ENCODE results near the gene ATP6V1G2. TPM values are rescaled to one million over a fixed set of nuclear protein-coding genes. Genes with fewer than 3 reads are reported as not detected.
A peak's percentile ranks its signal among the peaks of the same experiment; 100 is the strongest.

The ATP6V1G2 gene
- total RNA-seq, 1 donor from 2014 or later, result 3.6 TPM

DNA sequence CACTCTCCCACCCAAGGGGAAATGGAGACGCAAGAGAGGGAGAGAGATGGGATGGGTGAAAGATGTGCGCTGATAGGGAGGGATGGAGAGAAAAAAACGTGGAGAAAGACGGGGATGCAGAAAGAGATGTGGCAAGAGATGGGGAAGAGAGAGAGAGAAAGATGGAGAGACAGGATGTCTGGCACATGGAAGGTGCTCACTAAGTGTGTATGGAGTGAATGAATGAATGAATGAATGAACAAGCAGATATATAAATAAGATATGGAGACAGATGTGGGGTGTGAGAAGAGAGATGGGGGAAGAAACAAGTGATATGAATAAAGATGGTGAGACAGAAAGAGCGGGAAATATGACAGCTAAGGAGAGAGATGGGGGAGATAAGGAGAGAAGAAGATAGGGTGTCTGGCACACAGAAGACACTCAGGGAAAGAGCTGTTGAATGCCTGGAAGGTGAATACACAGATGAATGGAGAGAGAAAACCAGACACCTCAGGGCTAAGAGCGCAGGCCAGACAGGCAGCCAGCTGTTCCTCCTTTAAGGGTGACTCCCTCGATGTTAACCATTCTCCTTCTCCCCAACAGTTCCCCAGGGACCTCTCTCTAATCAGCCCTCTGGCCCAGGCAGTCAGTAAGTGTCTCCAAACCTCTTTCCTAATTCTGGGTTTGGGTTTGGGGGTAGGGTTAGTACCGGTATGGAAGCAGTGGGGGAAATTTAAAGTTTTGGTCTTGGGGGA lies 29.7 kb upstream of the ATP6V1G2 start:
- no peak for DNase-seq (ENCODE audit: low spot score)

DNA sequence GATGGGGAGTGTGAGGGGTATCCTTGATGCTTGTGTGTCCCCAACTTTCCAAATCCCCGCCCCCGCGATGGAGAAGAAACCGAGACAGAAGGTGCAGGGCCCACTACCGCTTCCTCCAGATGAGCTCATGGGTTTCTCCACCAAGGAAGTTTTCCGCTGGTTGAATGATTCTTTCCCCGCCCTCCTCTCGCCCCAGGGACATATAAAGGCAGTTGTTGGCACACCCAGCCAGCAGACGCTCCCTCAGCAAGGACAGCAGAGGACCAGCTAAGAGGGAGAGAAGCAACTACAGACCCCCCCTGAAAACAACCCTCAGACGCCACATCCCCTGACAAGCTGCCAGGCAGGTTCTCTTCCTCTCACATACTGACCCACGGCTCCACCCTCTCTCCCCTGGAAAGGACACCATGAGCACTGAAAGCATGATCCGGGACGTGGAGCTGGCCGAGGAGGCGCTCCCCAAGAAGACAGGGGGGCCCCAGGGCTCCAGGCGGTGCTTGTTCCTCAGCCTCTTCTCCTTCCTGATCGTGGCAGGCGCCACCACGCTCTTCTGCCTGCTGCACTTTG lies 29.0 kb upstream of the ATP6V1G2 start, which contains the start of gene TNF:
Gene TNF, plus strand, starts transcription at position 231 of the 567 bp plus-strand sequence. Its CDS starts 177 bp downstream, at position 408.
- DNase-seq (ENCODE audit: low spot score), result peak; percentile 55

DNA sequence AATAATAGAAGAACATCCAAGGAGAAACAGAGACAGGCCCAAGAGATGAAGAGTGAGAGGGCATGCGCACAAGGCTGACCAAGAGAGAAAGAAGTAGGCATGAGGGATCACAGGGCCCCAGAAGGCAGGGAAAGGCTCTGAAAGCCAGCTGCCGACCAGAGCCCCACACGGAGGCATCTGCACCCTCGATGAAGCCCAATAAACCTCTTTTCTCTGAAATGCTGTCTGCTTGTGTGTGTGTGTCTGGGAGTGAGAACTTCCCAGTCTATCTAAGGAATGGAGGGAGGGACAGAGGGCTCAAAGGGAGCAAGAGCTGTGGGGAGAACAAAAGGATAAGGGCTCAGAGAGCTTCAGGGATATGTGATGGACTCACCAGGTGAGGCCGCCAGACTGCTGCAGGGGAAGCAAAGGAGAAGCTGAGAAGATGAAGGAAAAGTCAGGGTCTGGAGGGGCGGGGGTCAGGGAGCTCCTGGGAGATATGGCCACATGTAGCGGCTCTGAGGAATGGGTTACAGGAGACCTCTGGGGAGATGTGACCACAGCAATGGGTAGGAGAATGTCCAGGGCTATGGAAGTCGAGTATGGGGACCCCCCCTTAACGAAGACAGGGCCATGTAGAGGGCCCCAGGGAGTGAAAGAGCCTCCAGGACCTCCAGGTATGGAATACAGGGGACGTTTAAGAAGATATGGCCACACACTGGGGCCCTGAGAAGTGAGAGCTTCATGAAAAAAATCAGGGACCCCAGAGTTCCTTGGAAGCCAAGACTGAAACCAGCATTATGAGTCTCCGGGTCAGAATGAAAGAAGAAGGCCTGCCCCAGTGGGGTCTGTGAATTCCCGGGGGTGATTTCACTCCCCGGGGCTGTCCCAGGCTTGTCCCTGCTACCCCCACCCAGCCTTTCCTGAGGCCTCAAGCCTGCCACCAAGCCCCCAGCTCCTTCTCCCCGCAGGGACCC lies 28.0 kb upstream of the ATP6V1G2 start:
- no peak for DNase-seq (ENCODE audit: low spot score)

DNA sequence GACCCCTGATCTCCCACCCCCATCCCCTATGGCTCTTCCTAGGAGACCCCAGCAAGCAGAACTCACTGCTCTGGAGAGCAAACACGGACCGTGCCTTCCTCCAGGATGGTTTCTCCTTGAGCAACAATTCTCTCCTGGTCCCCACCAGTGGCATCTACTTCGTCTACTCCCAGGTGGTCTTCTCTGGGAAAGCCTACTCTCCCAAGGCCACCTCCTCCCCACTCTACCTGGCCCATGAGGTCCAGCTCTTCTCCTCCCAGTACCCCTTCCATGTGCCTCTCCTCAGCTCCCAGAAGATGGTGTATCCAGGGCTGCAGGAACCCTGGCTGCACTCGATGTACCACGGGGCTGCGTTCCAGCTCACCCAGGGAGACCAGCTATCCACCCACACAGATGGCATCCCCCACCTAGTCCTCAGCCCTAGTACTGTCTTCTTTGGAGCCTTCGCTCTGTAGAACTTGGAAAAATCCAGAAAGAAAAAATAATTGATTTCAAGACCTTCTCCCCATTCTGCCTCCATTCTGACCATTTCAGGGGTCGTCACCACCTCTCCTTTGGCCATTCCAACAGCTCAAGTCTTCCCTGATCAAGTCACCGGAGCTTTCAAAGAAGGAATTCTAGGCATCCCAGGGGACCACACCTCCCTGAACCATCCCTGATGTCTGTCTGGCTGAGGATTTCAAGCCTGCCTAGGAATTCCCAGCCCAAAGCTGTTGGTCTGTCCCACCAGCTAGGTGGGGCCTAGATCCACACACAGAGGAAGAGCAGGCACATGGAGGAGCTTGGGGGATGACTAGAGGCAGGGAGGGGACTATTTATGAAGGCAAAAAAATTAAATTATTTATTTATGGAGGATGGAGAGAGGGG lies 27.1 kb upstream of the ATP6V1G2 start:
- DNase-seq (ENCODE audit: low spot score), result no peak

DNA sequence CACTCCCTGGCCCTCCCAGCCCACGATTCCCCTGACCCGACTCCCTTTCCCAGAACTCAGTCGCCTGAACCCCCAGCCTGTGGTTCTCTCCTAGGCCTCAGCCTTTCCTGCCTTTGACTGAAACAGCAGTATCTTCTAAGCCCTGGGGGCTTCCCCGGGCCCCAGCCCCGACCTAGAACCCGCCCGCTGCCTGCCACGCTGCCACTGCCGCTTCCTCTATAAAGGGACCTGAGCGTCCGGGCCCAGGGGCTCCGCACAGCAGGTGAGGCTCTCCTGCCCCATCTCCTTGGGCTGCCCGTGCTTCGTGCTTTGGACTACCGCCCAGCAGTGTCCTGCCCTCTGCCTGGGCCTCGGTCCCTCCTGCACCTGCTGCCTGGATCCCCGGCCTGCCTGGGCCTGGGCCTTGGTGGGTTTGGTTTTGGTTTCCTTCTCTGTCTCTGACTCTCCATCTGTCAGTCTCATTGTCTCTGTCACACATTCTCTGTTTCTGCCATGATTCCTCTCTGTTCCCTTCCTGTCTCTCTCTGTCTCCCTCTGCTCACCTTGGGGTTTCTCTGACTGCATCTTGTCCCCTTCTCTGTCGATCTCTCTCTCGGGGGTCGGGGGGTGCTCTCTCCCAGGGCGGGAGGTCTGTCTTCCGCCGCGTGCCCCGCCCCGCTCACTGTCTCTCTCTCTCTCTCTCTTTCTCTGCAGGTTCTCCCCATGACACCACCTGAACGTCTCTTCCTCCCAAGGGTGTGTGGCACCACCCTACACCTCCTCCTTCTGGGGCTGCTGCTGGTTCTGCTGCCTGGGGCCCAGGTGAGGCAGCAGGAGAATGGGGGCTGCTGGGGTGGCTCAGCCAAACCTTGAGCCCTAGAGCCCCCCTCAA lies 25.9 kb upstream of the ATP6V1G2 start, which contains the start of gene LTA:
Gene LTA, plus strand, starts transcription at position 249 of the 871 bp plus-strand sequence. Its CDS starts 454 bp downstream, at position 703.
- no peak for DNase-seq (ENCODE audit: low spot score)

DNA sequence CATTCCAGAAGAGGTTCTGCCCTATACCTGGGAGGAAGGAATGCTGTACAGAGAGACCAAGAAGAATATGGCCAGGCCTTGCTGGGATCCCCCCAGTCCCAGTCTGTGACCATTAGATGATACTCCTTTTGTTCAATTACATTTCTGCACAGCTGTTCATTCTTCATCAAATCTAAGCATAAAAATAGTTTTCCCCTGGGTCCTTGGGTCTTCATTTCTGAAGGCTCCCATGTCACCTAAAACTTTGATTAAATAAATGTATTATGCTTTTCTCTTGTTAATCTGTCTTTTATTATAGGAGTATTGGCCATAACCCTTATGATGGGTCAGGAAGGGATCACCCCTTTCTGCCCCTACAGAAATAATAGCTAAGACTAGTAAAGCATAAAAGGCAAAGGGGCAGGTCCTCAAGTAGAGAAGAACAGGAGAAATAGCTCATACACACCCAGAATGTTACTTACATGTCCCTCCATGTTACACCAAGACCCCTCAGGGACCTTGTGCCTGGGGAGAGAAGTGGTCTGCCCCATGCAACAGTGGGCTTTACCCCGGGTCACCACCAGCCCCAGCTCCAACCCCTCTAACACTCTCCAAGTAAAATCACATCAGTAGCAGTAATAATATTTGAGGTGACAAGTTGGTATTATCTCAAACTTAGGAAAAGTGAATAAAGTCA lies 23.6 kb upstream of the ATP6V1G2 start:
- DNase-seq (ENCODE audit: low spot score), result no peak

DNA sequence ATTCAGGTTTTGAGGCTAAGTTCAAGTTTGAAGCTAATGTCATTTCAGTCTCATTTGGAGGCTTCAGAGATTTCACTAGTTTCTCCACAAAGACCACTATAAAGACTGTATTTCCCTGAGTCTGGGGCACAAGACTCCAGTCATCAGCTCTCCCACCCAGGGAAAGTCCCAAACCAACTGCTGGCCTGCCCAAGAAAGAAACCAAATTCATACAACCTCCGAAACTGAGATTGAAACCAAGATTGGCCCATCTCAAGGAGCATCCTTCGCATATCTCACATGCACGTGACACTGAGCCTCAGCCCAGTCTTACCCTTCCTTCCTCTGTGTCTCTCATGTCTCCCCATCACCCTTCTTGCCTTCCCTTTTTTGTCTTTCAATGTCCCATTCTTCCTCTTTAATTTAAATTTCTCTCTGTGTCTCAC lies 22.1 kb upstream of the ATP6V1G2 start:
- DNase-seq (ENCODE audit: low spot score), result no peak

DNA sequence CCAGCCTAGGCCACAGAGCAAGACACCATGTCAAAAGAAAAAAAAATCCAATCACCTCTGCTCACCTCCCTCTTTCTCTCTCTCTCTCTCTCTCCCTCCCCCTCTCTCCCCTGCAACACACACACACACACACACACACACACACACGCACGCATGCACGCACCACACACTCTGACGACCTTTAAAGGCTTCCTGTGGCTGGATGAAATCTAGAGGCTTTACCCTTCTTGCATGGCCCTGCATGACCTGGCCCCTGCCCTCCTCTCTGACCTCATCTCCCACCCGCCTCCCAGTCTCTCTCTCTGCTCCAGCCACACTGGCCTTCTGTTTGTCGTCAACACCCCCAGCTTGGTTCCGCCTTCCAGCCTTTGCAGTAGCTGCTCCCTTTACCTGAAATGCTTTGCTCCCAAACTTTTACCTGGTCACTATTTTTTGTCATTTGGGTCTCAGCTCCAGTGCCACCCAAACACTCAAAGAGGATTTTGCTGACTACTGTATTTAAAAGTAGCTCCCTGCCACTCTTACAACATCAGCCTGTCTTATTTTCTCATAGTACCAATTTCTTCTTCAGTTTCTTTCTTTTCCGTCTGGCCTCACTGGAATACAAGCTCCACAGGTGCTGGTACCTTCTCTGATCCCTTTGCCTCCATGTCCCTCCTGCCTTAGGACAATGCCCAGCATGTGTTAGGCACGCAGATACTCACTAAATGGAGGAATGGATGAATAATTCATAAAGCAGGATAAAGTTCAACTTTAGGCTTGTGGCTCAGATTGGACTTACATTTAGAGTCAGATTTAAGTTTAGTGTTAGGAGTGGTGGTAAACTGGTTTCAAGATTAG lies 21.3 kb upstream of the ATP6V1G2 start:
- no peak for DNase-seq (ENCODE audit: low spot score)

DNA sequence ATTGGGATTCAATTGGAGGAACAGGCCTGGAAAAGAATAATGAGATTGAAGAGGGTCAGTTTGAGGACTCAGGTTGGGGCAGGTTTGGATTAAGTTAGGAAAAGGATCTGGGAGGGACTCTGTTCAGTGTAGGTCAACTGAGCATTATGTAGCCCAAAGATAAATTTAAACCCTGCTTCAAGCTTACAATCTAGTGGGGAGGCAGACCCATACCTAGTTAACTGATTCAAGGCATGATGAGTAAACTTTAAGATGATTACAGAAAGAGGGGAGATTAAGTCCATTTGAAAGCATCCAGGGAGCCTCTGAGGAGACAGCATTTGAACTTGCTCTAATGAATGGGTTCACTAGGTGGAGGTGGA lies 14.3 kb upstream of the ATP6V1G2 start:
- no peak for DNase-seq (ENCODE audit: low spot score)

DNA sequence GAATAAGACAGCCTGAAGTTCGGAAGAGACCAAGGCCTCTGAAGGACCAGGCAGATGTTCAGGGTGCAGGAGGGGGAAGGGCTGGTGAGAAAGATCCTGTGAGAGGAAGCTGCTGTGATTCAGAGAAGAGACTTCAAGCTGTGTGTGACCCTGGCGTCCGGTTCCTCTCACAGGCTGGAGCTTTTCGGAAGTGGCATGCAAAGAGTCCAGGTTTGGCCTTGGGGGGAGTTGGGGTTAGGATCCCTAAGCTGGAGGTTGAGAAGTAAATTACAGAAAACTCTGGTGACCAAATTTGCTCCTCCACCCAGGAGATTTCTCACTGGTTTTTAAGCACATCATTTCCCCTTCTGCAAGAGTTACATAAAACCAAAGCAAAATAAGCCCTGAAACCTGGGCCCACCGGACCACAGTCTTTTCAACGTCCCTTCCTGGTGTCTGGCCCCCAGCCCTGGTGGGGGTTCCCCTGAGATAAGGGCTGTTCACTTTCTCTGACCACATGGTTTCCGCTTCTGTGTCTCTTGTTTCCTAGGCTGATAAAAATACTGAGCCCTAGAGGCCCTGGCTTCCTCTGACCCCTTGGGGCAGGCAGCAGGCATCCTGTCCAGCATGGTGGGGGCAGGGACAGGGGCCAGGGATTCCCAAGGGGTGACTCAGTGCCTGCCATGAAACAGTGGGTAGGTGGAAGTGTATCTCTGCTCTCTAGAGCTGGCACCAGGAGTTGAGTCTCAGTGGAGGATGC lies 13.7 kb upstream of the ATP6V1G2 start:
- DNase-seq (ENCODE audit: low spot score), result peak; percentile 52

DNA sequence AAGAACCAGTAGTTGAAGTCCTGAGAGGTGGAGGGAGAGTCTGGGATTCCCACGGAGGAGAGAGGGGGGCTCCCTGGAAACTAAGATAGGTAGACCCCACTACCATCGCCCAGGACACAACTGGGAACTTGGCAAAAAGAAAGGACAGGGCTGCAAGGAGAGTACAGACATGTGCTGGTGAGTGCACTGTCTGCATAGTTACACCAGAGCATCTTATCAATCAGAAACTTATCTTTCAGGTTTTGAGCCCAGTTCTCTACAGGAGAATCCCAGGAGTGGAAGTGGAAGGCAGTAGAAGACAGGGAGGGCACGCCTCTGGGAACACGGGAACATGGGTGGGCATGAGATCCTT lies 13.2 kb upstream of the ATP6V1G2 start:
- no peak for DNase-seq (ENCODE audit: low spot score)

DNA sequence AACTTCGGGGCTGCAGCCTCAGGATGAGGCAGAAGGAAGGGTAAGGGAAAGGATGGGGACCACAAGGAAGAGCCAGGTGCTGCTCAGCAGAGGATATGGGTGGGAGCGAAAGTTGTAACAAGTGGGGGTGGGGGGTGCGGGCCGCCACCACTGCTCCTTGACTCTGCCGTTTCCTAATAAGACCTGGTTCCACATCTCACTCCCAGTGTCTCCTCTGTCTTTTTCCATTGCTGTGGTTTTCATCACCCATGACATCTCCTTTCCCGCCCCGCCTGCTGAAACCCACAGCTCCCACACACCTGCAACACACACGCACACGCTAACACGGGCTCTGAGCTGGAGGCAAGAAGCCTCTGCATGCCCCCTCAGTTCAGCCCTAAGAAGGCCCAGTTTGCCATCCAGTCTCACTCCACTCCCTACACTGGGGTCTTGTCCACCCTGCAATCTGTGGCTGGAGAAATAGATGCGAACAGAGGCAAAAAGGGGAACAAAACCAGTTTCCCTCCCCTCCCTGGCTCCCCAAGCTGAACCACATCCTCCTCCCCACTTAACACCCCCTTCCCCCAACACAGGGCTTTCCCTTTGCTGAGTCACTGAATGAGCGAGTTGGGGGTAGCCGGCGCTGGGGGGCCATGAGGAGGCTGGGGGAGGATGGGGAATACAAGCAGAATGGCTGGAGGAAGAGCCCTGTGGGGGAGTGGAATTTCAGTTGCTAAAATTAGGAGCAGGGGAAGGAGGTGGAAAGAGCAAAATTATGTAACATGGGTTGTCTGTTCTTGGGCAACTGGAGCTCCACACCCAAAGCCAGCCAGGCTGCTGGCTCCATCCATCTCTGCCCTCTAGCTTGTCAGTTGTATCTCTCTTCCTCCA lies 12.5 kb upstream of the ATP6V1G2 start:
- peak; percentile 32 for DNase-seq (ENCODE audit: low spot score)

DNA sequence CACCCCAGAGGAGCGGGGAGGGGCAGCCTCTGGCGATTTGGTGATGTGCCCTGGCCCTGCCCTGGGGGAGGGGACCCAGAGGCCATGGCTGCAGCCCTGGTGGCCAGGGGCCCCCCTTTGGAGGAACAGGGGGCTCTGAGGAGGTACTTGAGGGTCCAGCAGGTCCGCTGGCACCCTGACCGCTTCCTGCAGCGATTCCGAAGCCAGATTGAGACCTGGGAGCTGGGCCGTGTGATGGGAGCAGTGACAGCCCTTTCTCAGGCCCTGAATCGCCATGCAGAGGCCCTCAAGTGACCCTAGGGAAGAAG lies 11.9 kb upstream of the ATP6V1G2 start:
- DNase-seq (ENCODE audit: low spot score), result no peak

DNA sequence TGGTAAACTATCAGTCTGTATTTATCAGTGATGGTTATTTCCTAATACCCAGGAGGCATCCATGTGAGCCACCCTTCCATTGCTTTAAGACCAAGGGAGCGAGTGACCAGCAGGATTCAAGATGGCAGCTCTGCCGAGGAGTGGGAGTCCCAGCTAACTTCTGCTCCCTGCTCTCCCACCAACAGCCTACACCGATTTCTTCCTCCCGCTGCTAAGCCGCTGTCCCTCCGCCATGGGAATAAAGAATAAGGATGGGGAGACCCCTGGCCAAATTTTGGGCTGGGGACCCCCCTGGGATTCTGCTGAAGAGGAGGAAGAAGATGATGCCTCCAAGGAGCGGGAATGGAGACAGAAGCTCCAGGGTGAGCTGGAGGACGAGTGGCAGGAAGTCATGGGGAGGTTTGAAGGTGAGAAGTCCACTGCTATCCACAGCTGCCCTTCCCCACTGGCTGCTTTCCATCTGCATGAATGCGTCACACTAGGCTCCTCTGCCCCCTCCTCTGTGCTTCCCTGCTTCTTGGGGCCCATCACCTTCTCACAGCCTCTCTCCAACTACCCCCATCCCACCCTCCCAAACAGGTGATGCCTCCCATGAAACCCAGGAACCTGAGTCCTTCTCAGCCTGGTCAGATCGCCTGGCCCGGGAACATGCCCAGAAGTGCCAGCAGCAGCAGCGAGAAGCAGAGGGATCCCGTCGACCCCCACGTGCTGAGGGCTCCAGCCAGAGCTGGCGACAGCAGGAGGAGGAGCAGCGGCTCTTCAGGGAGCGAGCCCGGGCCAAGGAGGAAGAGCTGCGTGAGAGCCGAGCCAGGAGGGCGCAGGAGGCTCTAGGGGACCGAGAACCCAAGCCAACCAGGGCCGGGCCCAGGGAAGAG lies 11.3 kb upstream of the ATP6V1G2 start:
- no peak for DNase-seq (ENCODE audit: low spot score)

DNA sequence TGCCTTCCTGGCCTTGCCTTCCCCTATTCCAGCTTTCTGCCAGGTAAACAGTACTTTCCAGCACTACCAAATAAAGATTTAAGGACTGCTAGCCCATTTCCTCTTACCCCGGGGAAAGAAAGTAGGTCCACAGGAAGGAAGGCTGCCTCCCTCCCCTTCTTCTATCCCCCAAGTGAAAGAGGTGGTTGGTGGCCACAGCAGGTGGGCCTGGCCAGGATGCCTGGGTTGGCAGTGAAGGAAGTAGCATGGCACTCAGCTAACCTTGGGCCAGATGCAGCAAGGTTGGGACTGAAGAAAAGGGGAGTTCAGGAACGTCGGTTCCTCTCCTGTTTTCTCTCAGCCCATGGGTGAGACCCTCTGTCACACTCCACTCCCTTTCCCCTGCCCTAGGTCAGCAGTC lies 9.9 kb upstream of the ATP6V1G2 start:
- DNase-seq (ENCODE audit: low spot score), result no peak

DNA sequence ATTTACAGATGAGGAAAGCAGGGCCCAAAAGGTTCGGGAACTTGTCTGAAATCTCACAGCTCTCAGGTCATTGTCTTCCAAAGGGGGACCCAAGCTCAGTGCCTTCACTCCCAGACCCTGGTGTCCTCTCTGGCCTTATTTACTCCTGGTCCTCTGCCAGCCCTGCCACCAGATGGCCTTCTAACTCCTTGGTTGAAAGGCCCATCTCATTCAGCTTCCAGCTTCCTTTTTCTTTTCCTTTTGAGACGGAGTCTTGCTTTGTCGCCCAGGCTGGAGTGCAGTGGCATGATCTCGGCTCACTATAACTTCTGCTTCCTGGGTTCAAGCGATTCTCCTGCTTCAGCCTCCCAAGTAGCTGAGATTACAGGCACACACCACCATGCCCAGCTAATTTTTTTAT lies 5.0 kb upstream of the ATP6V1G2 start:
- DNase-seq (ENCODE audit: low spot score), result peak; percentile 43
